ES-I3 (cell line): ENCODE data around the gene SLC11A2.

Experiments used
- H3K36me3 ChIP-seq: 2 replicates; pipeline ENCODE4 v1.6.1; 2013; ENCODE audit warnings: mild to moderate bottlenecking, low read length, control low read depth, moderate library complexity; ENCODE audit not compliant: insufficient read depth
- H3K4me1 ChIP-seq: 2 replicates; pipeline ENCODE4 v1.6.1; 2013; ENCODE audit warnings: mild to moderate bottlenecking, control low read depth, low read length; ENCODE audit not compliant: insufficient read depth
- H3K9ac ChIP-seq: 2 replicates; pipeline ENCODE4 v1.6.1; 2013; ENCODE audit warnings: low read depth, mild to moderate bottlenecking, low read length, moderate library complexity
- H3K9me3 ChIP-seq: 2 replicates; pipeline ENCODE4 v1.6.1; 2013; ENCODE audit warnings: mild to moderate bottlenecking, low read length, moderate library complexity; ENCODE audit not compliant: control insufficient read depth, insufficient read depth

The SLC11A2 gene

DNA sequence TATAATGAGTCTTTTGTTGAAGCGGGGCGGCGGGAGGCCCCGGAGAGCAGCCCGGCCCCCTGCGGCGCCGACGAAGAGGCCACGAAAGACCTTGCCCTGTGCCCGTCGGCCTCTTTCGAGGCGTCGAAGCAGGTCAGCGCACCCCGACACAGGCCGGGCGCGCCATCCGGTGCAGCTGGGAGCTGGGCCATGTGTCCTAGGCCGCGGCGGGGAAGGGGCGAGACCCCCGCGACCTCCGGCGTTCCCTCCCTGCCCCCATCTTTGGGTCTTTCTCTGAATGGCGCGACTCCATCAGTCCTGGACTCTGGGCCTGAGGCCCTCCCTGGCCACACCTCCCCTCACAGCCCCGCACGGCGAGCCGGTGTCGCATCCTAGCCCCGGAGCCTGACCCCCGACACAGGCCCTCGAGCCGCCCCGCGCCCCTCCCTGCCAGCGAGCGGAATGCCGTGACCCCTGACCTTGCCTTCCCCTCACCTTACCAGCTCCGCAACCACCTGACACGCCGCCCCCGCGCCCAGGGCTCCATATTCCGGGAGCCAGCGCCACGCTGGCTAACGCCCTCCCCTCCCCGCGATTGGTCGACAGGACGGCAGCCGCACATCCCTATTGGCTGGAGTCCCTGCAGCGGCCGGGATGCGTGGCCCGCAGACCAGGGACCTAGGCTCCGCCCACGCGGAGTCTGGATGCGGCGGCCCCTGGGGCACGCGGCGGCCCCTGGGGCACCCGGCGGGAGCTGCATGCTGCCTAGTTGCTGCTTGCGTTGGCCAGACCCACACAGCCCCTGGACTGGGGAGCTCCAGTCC is at the start of gene SLC11A2:
SLC11A2 (minus strand) TSS at position 549 of the 803 bp plus-strand sequence. CDS start 15,656 bp downstream, outside the sequence.
- H3K36me3 ChIP-seq: no peaks in the 10 kb centered on the region
- H3K9ac ChIP-seq: peak within 1 kb of the TSS; percentile 88
- H3K9me3 ChIP-seq: no peaks in the 10 kb centered on the region
- H3K4me1 ChIP-seq: peaks cover 13% of the 10 kb centered on the region

DNA sequence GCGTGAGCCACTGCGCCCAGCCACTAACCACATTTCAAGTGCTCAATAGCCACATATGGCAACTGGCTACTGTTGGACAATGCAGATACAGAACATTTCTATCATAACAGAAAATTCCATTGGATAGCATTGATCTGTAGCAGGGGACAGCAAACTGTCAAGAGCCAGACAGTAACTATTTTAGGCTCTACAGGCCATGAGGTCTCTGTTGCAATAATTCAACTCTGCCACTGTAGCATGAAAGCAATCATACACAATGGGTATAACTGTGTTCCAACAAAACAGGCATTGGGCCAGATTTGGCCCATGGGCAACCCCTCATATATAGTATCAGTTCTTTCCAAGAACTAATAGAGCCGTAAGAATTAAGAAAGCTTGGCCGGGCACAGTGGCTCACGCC is 49.2 kb upstream of the SLC11A2 start:
- Histone ChIP-seq H3K9ac (no peak overlapping the region), H3K9me3 (no peaks in the 10 kb centered on the region), H3K4me1 (peaks cover 12% of the 10 kb centered on the region; the same call in 1 of the 2 replicates), H3K36me3 (peaks cover 18% of the 10 kb centered on the region)

DNA sequence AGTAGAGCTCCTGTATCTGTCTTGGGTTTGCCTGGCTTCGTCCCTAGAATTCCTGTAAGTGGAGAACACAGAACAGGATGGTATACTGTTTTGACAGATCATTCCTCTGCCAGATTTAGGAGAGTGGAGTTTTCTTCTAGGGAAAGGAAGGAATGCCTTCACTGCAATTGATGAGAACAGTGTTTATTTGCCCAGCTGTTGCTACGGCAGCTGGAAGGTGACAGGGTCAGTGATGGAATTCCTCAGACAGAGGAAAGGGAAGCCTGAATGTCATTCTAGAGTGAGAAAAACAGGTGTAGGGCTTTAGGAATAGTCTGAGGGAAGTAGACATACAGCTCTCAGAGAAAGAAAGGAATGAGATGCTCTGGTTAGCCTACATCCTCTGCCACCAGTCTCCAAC is 45.5 kb upstream of the SLC11A2 start:
- Histone ChIP-seq H3K36me3 (peaks cover 23% of the 10 kb centered on the region), H3K9ac (no peak overlapping the region), H3K9me3 (no peaks in the 10 kb centered on the region), H3K4me1 (0 out of 2 replicates have a peak, but pooled peaks cover 6% of the 10 kb centered on the region)

DNA sequence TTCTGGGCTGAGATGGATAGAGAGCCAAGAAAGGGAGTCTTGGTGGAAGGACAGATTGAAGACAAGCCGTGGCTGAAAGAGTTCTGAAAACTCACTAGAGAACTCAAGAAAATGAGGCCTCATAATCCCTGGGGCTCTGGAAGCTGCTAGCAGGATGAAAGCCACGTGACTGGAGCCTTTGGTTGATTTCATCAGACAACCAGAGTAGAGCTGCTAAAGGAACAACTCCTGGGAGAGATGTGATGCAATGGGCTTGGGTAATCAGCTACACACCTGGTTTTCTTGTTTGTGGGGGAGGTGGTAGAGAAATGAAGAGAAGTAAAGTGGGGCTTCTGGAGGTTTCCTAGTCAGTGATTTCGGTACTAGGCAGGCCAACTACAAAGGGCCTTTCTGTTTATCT is 43.8 kb upstream of the SLC11A2 start:
- H3K4me1 ChIP-seq: no peaks in the 10 kb centered on the region
- peaks cover 25% of the 10 kb centered on the region for H3K36me3 ChIP-seq
- no peak overlapping the region for H3K9ac ChIP-seq
- H3K9me3 ChIP-seq: no peaks in the 10 kb centered on the region

DNA sequence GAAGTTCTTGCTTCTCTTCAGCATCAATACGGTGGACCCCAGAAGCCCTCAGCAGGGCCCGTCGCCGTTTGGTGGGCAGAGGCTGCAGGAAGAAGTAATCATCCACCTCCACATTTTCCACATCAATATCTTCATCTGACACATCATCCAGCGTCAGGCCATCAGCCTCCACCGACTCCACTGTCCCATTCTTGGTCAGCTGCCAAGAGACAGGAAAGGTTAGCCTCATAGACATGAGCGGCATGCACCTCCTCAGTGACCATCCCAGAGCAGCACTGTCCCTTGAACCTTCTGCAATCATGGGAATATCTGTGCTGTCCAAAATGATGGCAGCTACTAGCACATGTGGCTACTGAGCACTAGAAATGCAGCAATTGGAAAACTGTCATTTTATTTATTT is 41.6 kb upstream of the SLC11A2 start:
- no peak overlapping the region for H3K9ac ChIP-seq
- H3K4me1 ChIP-seq: no peaks in the 10 kb centered on the region
- no peaks in the 10 kb centered on the region for H3K9me3 ChIP-seq
- peaks cover 20% of the 10 kb centered on the region for H3K36me3 ChIP-seq

DNA sequence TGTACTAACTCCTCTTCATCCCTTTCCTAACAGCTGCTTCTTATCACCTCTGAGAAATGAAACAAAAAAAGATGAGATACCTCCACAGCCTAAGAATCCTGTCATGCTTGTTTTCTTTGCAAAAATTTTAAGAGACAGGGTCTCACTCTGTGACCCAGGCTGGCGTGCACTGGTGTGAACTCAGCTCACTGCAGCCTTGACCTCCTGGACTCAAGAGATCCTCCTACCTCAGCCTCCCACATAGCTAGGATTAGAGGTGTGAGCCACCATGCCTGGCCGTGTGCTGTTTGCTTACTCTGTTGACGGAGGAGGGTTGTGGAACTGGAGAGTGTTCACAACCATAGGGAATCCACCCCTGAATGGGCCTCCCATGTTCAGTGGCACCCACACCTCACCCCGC is 41.0 kb upstream of the SLC11A2 start:
- peaks cover 20% of the 10 kb centered on the region for H3K36me3 ChIP-seq
- no peaks in the 10 kb centered on the region for H3K9me3 ChIP-seq
- no peak overlapping the region for H3K9ac ChIP-seq
- H3K4me1 ChIP-seq: no peaks in the 10 kb centered on the region

DNA sequence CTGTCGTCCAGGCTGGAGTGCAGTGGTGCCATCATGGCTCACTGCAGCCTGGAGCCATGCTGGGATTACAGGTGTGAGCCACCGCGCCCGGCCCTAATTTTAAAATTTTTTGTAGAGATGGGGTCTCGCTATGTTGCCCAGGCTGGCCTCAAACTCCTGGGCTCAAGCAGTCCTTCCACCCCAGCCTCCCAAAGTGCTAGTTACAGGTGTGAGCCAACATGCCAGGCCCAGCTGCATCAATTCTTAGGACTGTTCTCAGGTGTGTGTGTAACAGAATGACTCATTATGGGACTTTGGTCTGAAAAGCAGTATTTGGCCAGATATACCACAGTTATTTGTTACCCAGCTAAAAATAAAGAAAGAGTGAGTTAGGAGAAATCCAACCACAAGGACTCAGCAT is 39.3 kb upstream of the SLC11A2 start:
- no peak overlapping the region for H3K9ac ChIP-seq
- H3K4me1 ChIP-seq: no peaks in the 10 kb centered on the region
- no peaks in the 10 kb centered on the region for H3K9me3 ChIP-seq
- peaks cover 7% of the 10 kb centered on the region for H3K36me3 ChIP-seq

DNA sequence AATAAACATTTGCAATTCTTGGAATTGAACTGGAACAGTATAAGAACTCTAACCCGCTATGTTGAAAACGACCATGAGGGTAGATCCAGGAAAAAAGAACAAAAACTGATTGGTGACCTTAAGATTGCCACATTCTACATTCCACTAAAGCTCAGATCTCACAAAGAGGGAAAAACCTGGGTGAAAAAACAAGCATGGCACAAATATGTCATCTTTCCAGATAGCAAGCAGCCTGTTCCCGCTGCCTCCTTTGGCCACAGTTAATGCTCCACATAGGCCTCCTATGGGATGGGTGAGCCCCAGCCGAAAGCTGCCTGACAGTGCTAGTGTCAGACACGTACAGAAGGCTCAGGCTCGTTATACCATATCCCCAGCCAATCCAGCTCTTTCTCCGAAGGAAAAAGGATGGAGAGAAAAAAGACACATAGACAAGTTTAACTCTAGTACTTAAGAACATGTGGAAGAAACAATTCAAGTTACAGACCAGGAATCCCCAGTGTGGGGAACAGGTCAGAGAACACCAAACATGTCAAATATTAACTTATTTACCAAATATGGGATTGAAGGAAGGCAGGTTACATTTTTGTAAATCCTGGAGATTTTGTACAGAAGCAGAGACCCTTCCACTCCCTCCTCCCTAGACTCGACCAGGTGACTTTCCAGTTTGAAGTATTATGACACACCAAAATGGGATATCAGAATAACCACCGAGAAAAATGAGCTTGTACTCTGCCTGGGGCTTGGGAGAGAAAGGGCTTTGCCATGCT is 36.6 kb upstream of the SLC11A2 start:
- Histone ChIP-seq H3K9ac (no peak overlapping the region), H3K9me3 (no peaks in the 10 kb centered on the region), H3K36me3 (peaks cover 14% of the 10 kb centered on the region), H3K4me1 (no peaks in the 10 kb centered on the region)

DNA sequence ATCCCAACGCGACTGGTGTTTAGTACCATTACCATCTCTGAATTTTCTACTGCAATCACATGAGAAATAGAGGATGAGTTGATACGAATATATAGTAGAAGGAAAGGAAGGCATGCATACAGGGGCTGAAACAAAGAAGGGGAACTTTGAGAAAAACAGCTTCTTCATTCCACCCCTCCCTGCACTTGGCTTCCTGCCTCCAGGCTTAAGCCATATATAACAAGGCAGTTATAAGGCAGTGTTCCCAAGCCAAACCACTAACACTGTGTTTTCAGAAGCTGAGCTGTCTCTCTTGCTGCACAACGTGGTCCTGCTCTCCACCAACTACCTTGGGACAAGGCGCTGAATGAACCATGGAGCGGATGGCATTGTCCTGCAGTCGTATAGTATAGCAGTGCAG is 32.9 kb upstream of the SLC11A2 start:
- Histone ChIP-seq H3K36me3 (peaks cover 20% of the 10 kb centered on the region), H3K4me1 (no peaks in the 10 kb centered on the region), H3K9ac (no peak overlapping the region), H3K9me3 (no peaks in the 10 kb centered on the region)

DNA sequence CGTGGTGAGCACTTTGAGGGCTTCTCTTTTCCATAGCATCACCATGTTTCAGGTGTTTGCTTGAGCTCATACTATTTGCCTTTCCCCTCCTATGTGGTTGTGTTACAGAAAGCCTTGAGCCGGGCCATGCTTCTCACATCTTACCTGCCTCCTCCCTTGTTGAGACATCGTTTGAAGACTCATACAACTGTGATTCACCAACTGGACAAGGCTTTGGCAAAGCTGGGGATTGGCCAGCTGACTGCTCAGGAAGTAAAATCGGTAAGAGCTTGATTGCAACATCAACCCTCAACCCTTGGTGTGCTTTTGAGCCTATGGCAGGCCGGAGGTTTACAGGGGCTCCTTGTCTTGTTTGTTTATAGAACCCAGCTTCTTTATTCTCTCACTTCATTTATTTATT is 30.1 kb upstream of the SLC11A2 start:
- H3K9ac ChIP-seq: no peak overlapping the region
- no peaks in the 10 kb centered on the region for H3K9me3 ChIP-seq
- no peaks in the 10 kb centered on the region for H3K4me1 ChIP-seq
- peaks cover 29% of the 10 kb centered on the region for H3K36me3 ChIP-seq

DNA sequence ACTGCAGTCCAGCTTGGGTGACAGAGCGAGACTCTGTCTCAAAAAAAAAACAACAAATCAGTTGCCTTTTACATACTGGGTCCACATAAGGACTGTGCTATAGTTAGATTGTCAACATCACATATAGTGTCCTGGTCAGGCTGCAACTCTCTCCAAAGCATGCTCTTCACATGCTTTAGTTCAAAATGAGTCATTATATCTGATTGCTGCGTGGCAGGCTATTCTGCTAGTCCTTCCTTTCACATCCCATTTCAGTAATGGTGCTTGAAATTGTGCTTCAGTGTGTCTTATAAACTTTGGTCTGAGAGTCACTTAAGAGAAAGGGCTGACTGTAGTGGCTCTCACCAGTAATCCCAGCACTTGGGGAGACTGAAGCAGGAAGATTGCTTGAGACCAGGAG is 28.9 kb upstream of the SLC11A2 start:
- peaks cover 29% of the 10 kb centered on the region for H3K36me3 ChIP-seq
- H3K4me1 ChIP-seq: no peaks in the 10 kb centered on the region
- no peaks in the 10 kb centered on the region for H3K9me3 ChIP-seq
- no peak overlapping the region for H3K9ac ChIP-seq

DNA sequence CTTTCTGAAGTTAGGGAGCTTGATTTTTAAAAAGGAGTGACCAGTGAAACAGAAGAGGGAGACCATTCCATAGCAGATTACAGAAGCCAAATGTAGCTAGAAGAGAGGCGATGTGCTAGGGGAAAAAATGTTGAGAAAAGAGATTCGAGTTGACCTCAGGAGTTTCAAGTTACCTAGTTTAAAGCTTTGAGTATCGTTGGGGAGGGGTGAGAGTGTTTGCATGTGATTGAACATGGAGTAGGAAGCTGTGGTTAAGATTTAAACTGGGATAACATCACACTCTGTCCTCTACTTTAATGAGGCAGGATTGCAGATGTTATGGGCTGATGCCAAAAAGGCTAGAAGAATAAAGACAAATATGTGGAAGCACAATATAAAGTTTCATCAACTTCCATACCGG is 25.6 kb upstream of the SLC11A2 start:
- H3K9me3 ChIP-seq: no peaks in the 10 kb centered on the region
- H3K36me3 ChIP-seq: peaks cover 21% of the 10 kb centered on the region
- H3K4me1 ChIP-seq: peaks cover 8% of the 10 kb centered on the region; the same call in 1 of the 2 replicates
- no peak overlapping the region for H3K9ac ChIP-seq

DNA sequence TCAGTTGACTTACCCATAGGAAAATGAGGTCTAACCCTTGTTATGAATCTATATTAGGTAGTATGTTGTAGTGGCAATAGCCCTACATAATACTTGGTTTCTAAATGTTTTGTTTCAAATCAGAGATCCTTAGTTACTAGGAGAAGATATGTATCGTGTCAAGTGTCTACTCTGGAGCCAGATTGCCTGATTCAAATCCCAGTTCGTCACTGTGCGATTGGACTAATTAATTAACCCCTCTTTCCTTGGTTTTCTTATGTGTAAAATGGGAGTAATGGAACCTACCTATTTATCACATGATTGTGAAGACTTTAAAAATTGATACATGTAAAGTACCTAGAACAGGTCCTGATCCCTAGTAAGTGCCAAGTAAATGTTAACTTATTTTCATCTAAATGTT is 23.3 kb upstream of the SLC11A2 start:
- Histone ChIP-seq H3K9me3 (no peaks in the 10 kb centered on the region), H3K36me3 (peaks cover 14% of the 10 kb centered on the region), H3K9ac (peak overlapping the region; percentile 94; the same call in 1 of the 2 replicates), H3K4me1 (peaks cover 8% of the 10 kb centered on the region; the same call in 1 of the 2 replicates)

DNA sequence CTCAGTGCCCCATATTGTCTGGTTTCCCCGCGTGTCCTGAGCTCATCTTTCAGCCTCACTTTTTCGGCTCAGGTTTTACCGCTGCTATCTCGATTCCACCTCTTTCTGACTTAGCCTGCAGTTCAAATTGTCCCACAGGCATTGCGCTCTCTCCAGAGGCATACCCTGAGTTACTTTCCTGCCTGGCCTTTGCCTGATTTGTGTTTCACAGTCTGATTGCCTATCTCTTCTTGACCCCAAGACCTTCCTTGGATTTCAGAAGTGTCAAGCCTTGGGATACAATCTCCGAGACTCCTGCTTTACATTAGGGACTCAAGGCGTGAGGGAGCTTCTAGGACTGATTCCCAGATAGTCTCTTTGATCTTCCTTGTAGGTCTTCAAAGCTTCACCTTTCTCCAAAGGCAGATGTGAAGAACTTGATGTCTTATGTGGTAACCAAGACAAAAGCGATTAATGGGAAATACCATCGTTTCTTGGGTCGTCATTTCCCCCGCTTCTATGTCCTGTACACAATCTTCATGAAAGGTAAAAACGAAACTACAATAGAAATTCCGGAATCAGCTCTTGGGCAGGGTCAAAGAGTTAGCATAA is 22.6 kb upstream of the SLC11A2 start:
- Histone ChIP-seq H3K9me3 (no peaks in the 10 kb centered on the region), H3K4me1 (peaks cover 8% of the 10 kb centered on the region; the same call in 1 of the 2 replicates), H3K9ac (peak overlapping the region; percentile 94), H3K36me3 (peaks cover 9% of the 10 kb centered on the region)
